ENCODE measurements around the gene RAB3B. TPM values are rescaled to one million over a fixed set of nuclear protein-coding genes. Genes with fewer than 3 reads are reported as not detected.

RAB3B gene
- total RNA-seq, 1 donor from 2014 or later, result 2.4 TPM

DNA sequence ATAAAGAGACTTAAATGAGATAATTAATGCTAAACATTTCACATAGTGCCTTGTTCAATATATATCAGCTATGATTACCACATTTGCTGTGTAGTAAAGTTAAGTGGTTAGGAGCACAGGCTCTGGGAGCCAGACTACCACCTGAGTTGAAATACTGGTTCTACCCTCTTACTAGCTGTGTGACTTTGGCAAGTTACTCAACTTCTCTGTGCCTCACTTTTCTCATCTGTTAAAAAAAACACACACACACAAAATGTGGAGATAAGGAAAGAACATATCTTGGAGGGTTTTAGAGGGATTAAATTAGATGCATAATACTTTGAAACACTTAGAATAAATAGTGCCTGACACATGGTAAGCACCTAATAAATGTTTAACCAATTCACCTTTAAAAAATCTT, 60.2 kb downstream of the RAB3B start:
- TF ChIP-seq, protein P1, sequence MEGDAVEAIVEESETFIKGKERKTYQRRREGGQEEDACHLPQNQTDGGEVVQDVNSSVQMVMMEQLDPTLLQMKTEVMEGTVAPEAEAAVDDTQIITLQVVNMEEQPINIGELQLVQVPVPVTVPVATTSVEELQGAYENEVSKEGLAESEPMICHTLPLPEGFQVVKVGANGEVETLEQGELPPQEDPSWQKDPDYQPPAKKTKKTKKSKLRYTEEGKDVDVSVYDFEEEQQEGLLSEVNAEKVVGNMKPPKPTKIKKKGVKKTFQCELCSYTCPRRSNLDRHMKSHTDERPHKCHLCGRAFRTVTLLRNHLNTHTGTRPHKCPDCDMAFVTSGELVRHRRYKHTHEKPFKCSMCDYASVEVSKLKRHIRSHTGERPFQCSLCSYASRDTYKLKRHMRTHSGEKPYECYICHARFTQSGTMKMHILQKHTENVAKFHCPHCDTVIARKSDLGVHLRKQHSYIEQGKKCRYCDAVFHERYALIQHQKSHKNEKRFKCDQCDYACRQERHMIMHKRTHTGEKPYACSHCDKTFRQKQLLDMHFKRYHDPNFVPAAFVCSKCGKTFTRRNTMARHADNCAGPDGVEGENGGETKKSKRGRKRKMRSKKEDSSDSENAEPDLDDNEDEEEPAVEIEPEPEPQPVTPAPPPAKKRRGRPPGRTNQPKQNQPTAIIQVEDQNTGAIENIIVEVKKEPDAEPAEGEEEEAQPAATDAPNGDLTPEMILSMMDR (conservative IDR thresholded peaks at IDR 0.05), result no peak
- Mint-ChIP-seq H3K27ac (ENCODE audit: unreplicated experiment) (no peak overlapping the region), H3K4me1 (no peaks in the 10 kb centered on the region), H3K36me3 (ENCODE audit: low read depth) (no peaks in the 10 kb centered on the region), H3K4me3 (no peak overlapping the region), H3K27me3 (ENCODE audit: low read depth) (peaks cover 26% of the 10 kb centered on the region), H3K9me3 (no peaks in the 10 kb centered on the region)
- DNase-seq (ENCODE audit: low read depth, low spot score), result no peak

DNA sequence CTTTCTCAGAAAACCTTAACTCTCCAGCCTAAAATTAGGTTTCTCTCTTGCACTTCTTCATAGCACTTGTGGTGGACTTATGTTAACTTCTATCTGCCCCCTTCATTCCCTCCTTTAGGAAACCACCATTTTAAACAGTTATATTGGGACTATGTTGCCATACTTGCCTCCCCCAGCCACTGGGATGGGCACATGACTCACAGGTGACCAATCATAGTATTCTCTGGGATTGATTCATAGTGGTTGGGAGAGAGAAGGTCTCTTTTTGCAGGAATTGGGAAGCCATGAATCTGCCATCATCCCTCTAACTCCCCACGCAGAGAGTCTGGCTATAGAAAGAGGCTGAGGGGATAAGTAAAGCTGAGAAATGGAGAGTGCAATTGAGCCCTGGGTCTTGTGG, 61.6 kb downstream of the RAB3B start:
- Mint-ChIP-seq H3K36me3 (ENCODE audit: low read depth) (no peaks in the 10 kb centered on the region), H3K27ac (ENCODE audit: unreplicated experiment) (no peak overlapping the region), H3K9me3 (no peaks in the 10 kb centered on the region), H3K4me3 (no peak overlapping the region), H3K27me3 (ENCODE audit: low read depth) (peaks cover 26% of the 10 kb centered on the region), H3K4me1 (no peaks in the 10 kb centered on the region)
- no peak for DNase-seq (ENCODE audit: low read depth, low spot score)
- TF ChIP-seq, protein P1 (conservative IDR thresholded peaks at IDR 0.05), result no peak

DNA sequence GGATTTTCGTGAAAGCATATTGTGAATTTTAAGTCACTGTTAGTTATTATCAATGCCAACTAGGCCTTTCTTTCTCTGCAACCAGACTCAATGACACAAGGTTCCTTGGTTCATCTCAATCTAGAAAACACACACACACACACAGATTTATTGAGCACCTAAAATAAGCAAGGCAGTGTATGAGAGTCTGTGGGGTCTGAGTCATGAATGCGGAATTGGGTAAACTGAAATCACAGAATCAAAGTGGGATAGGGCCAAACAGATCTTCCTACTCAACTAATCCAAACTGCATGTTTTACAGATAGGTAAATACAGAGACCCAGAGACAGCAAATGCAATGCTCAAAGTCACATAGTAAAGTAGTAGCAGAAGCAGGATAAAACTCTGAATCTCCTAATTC, 63.5 kb downstream of the RAB3B start:
- TF ChIP-seq, protein P1 (conservative IDR thresholded peaks at IDR 0.05), result no peak
- Mint-ChIP-seq H3K4me3 (no peak overlapping the region), H3K27ac (ENCODE audit: unreplicated experiment) (no peak overlapping the region), H3K27me3 (ENCODE audit: low read depth) (peaks cover 31% of the 10 kb centered on the region), H3K4me1 (no peaks in the 10 kb centered on the region), H3K9me3 (no peaks in the 10 kb centered on the region), H3K36me3 (ENCODE audit: low read depth) (no peaks in the 10 kb centered on the region)
- DNase-seq (ENCODE audit: low read depth, low spot score), result no peak

DNA sequence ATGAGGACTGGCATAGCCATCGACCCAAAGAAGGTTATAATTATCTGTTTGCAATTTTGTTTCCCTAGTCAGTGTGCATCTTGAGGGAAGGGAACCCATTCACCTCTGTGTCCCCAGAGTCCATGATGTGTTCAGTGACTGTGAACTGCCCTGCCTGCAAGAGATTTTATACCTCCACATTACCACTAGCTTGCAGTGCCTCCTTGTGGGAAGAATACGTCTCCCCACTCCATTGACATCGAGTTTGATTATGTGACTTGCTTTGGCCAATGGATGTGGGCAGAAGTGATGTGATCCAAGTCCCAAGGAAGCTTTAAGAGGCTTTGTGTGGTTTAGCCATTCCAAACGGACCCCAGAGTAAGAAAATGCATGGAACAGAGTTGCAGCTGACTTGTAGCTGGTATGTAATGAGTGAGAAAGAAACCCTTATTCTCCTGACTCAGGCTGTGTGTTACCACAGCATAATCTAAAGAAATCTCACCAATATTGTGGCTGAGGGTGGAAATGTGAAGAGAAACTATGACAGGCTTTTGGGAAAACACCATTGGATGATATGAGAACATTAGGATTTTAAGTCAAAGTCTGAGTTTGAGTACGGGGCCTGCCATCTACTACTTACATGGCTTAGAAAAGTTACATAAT, 64.2 kb downstream of the RAB3B start:
- no peaks in the 10 kb centered on the region for H3K36me3 Mint-ChIP-seq (ENCODE audit: low read depth)
- DNase-seq (ENCODE audit: low read depth, low spot score), result peak; percentile 3
- peaks cover 36% of the 10 kb centered on the region for H3K27me3 Mint-ChIP-seq (ENCODE audit: low read depth)
- no peaks in the 10 kb centered on the region for H3K4me1 Mint-ChIP-seq
- no peaks in the 10 kb centered on the region for H3K9me3 Mint-ChIP-seq
- no peak overlapping the region for H3K27ac Mint-ChIP-seq (ENCODE audit: unreplicated experiment)
- TF ChIP-seq, protein P1 (conservative IDR thresholded peaks at IDR 0.05), result peak; percentile 36
- no peak overlapping the region for H3K4me3 Mint-ChIP-seq

DNA sequence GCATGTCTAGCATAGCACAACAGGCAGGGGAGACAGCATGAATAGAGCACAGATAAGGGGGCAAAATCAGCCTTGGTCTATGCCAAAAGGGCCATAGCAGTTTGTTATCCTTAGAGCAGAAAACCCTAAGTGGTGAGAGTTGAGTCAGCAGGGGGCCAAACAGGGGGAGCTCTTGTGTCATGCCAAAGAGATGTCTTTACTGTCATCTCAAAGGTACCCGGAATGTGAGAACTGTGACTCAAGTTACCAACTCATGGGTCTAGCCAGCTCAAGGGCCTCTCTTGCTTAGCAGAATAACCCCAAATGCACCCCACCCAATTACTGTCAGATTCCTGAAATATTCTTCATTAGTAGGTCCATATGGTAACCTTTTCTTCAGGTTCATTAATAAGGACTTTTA, 66.0 kb downstream of the RAB3B start:
- TF ChIP-seq, protein P1 (conservative IDR thresholded peaks at IDR 0.05), result no peak
- Mint-ChIP-seq H3K27me3 (ENCODE audit: low read depth) (peaks cover 52% of the 10 kb centered on the region), H3K9me3 (no peaks in the 10 kb centered on the region), H3K4me3 (no peak overlapping the region), H3K27ac (ENCODE audit: unreplicated experiment) (no peak overlapping the region), H3K4me1 (peaks cover 17% of the 10 kb centered on the region), H3K36me3 (ENCODE audit: low read depth) (no peaks in the 10 kb centered on the region)
- DNase-seq (ENCODE audit: low read depth, low spot score), result no peak
